OCI-LY1 (cell line): ENCODE data around the gene DENND11.

Source experiments
- EZH2 ChIP-seq: fragments of 200-600 bp; sonication (generic), shearing (Covaris generic); IDR thresholded peaks from 2 replicates; pipeline ENCODE4 v1.8.0; 2017; ENCODE audit warnings: borderline replicate concordance, mixed run types, mild to moderate bottlenecking, antibody characterized with exemption, low read length, moderate library complexity, mixed read lengths
- TF ChIP-seq, protein P1 (sequence below): fragments of 200-600 bp; sonication (generic), shearing (Covaris generic); IDR thresholded peaks from 2 replicates; pipeline ENCODE4 v1.5.1; 2017; ENCODE audit warnings: mild to moderate bottlenecking, antibody characterized with exemption, low read length, moderate library complexity, mixed read lengths

DNA sequence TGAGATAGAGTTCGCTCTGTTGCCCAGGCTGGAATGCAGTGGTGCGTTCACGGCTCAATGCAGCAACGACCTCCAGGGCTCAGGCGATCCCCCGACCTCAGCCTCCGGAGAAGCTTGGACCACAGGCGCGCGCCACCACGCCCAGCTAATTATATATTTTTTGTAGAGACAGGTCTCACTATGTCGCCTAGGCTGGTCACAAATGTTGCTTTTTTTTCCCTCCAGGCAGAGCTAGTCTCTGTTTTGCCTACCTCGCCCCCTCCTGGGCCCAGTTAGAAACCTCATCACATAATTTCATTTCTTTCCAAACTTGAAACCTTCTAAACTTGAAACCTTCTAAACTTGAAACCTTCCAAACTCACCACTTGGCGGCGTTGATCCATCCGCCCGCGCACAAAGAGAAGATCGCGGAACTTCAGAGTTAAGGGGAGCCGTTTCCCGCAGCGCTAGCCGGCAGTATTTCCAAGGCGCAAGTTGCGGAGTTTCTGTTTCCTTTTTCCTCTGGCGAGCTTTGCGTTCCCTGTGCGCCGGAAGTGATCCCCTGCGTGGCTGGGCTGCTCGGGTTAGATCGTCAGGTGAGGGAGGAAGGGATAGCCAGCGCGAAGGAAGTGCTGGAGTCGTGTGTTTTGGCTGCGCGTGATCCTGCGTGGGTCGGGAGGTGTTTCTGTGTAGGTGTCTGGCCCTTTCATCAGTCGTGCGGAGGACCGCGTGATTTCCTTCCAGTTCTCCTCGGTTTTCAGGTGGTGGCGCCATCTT, 36.0 kb upstream of the DENND11 start, which contains the start of gene SSBP1:
- TF ChIP-seq, protein P1, sequence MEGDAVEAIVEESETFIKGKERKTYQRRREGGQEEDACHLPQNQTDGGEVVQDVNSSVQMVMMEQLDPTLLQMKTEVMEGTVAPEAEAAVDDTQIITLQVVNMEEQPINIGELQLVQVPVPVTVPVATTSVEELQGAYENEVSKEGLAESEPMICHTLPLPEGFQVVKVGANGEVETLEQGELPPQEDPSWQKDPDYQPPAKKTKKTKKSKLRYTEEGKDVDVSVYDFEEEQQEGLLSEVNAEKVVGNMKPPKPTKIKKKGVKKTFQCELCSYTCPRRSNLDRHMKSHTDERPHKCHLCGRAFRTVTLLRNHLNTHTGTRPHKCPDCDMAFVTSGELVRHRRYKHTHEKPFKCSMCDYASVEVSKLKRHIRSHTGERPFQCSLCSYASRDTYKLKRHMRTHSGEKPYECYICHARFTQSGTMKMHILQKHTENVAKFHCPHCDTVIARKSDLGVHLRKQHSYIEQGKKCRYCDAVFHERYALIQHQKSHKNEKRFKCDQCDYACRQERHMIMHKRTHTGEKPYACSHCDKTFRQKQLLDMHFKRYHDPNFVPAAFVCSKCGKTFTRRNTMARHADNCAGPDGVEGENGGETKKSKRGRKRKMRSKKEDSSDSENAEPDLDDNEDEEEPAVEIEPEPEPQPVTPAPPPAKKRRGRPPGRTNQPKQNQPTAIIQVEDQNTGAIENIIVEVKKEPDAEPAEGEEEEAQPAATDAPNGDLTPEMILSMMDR = peak; percentile 100
- TF ChIP-seq EZH2 = no peak
